Uterus (tissue), 4 donors: ENCODE results near the gene LRRC40. TPM values are rescaled to one million over a fixed set of nuclear protein-coding genes. Genes with fewer than 3 reads are reported as not detected.

ENCODE experiments used
- DNase-seq, 2 donors: peaks; one replicate each; pipeline ENCODE4 v3.0.0-alpha.2; 2019 to 2020
- H3K27ac ChIP-seq, 2 donors: fragments of 200-600 bp; sonication (generic); 1 replicate in 1 of 2; 2 replicates in 1 of 2; pipeline ENCODE4 v1.5.1; 2016 to 2018
- H3K27me3 ChIP-seq, 2 donors: fragments of 200-600 bp; sonication (generic); one replicate each; pipeline ENCODE4 v1.5.1; 2018 to 2019; ENCODE audit warnings: control low read depth in 1 of 2
- H3K36me3 ChIP-seq, 2 donors: fragments of 200-600 bp; sonication (generic); one replicate each; pipeline ENCODE4 v1.5.1; 2019; ENCODE audit warnings: control low read depth in 1 of 2
- H3K4me1 ChIP-seq, 2 donors: fragments of 200-600 bp; sonication (generic); one replicate each; pipeline ENCODE4 v1.5.1; 2018 to 2019; ENCODE audit warnings: control low read depth in 1 of 2
- H3K4me3 ChIP-seq, 2 donors: fragments of 200-600 bp; sonication (generic); 1 replicate in 1 of 2; 2 replicates in 1 of 2; pipeline ENCODE4 v1.5.1; 2018 to 2019; ENCODE audit warnings: mild to moderate bottlenecking in 1 of 2
- H3K9me3 ChIP-seq, 2 donors: fragments of 200-600 bp; sonication (generic); one replicate each; pipeline ENCODE4 v1.5.1; 2019; ENCODE audit warnings: control low read depth in 1 of 2
- CTCF ChIP-seq, 4 experiments: fragments of 200-600 bp in 2 of 4; fragments of 450-650 bp in 2 of 4; sonication (generic) in 2 of 4; IDR thresholded peaks; one replicate each; pipeline ENCODE4 v1.5.1; 2016 to 2019; ENCODE audit warnings: antibody characterized with exemption in 4 of 4, mild to moderate bottlenecking in 2 of 4, moderate library complexity in 1 of 4
- POLR2A ChIP-seq, 2 donors: fragments of 450-650 bp; IDR thresholded peaks; one replicate each; pipeline ENCODE4 v1.6.1; 2016; ENCODE audit warnings: antibody characterized with exemption in 2 of 2, mild to moderate bottlenecking in 1 of 2, moderate library complexity in 1 of 2
- intact Hi-C: fragments of 100-400 bp; cut with DNase I; formaldehyde crosslinking; loops from one replicate; pipeline ENCODE4 v1.15.1; 2023; ENCODE audit warnings: low total_unique reads
- total RNA-seq, 4 donors: library from RNA; depleted of rRNA in 3 of 4; stranded (reverse); fragments of >200 nt in 3 of 4; gene quantifications; one replicate each; pipeline versions ENCODE4 v1.1.0 to v1.2.4, GENCODE V29; 2014 to 2023
- donor health status: DM: yes; HTN: yes; CAD: no.

The LRRC40 gene
- total RNA-seq, 4 donors from 2014 or later = 6.1 to 37.3 (median 18.1) TPM

GRCh38 chr1:70204600-70204999 lies 779 bp downstream of the LRRC40 start:
- intact Hi-C loops = no loop called here

GRCh38 chr1:70204139-70204538 lies 1.2 kb downstream of the LRRC40 start:
- Histone ChIP-seq H3K9me3 (no peaks in the 10 kb centered on the region), H3K4me1 (peaks cover 0 to 5% of the 10 kb centered on the region in 2 donors), H3K27me3 (no peaks in the 10 kb centered on the region), H3K27ac (no peak overlapping the region), H3K36me3 (no peaks in the 10 kb centered on the region), H3K4me3 (peak overlapping the region in 1 of 2 donors; percentile 82)
- intact Hi-C loops = no loop called here
- no peak for DNase-seq
- TF ChIP-seq CTCF (IDR thresholded peaks at IDR 0.05) (no peak), POLR2A (IDR thresholded peaks at IDR 0.05) (no peak)

More at GRCh38 chr1:70204600-70204999, 779 bp downstream of the LRRC40 start:
- Histone ChIP-seq H3K9me3 (no peaks in the 10 kb centered on the region), H3K27me3 (no peaks in the 10 kb centered on the region), H3K36me3 (no peaks in the 10 kb centered on the region), H3K27ac (peak overlapping the region; percentile 83 to 87), H3K4me1 (peaks cover 0 to 5% of the 10 kb centered on the region in 2 donors), H3K4me3 (peak overlapping the region; percentile 66 to 82)
- no peak for DNase-seq
- TF ChIP-seq POLR2A (IDR thresholded peaks at IDR 0.05) = no peak
- no peak for TF ChIP-seq CTCF (IDR thresholded peaks at IDR 0.05)

GRCh38 chr1:70202173-70202758 lies 3.1 kb downstream of the LRRC40 start:
- H3K4me3 ChIP-seq = no peak overlapping the region
- H3K4me1 ChIP-seq = no peaks in the 10 kb centered on the region
- no peak overlapping the region for H3K27ac ChIP-seq
- TF ChIP-seq POLR2A (IDR thresholded peaks at IDR 0.05) = no peak
- TF ChIP-seq CTCF (IDR thresholded peaks at IDR 0.05) = no peak
- DNase-seq = no peak
- H3K9me3 ChIP-seq = no peaks in the 10 kb centered on the region
- no peaks in the 10 kb centered on the region for H3K27me3 ChIP-seq
- intact Hi-C loops = no loop called here
- no peaks in the 10 kb centered on the region for H3K36me3 ChIP-seq

- Histone ChIP-seq H3K27me3 (no peaks in the 10 kb centered on the region), H3K27ac (no peak overlapping the region), H3K4me1 (no peaks in the 10 kb centered on the region), H3K36me3 (no peaks in the 10 kb centered on the region), H3K4me3 (no peak overlapping the region), H3K9me3 (no peaks in the 10 kb centered on the region)
- intact Hi-C loops = no loop called here
- DNase-seq = no peak
- no peak for TF ChIP-seq POLR2A (IDR thresholded peaks at IDR 0.05)
- no peak for TF ChIP-seq CTCF (IDR thresholded peaks at IDR 0.05)
Measured at GRCh38 chr1:70200065-70200464, 5.3 kb downstream of the LRRC40 start.

- Histone ChIP-seq H3K36me3 (no peaks in the 10 kb centered on the region), H3K4me3 (no peak overlapping the region), H3K4me1 (no peaks in the 10 kb centered on the region), H3K27me3 (no peaks in the 10 kb centered on the region), H3K9me3 (no peaks in the 10 kb centered on the region), H3K27ac (no peak overlapping the region)
- intact Hi-C loops = no loop called here
- no peak for TF ChIP-seq CTCF (IDR thresholded peaks at IDR 0.05)
- no peak for TF ChIP-seq POLR2A (IDR thresholded peaks at IDR 0.05)
- no peak for DNase-seq
Measured at GRCh38 chr1:70196333-70196732, 9.0 kb downstream of the LRRC40 start.
